Transverse colon (tissue), 4 donors: Measurements from ENCODE around the gene JAZF1. TPM values are rescaled to one million over a fixed set of nuclear protein-coding genes. Genes with fewer than 3 reads are reported as not detected.

ENCODE experiments used
- DNase-seq: peaks from one replicate; pipeline ENCODE4 v3.0.0-alpha.2; 2019
- H3K27ac ChIP-seq, 4 donors: fragments of 200-600 bp; sonication (generic); 2 replicates each; pipeline ENCODE4 v1.5.1; 2016 to 2018; ENCODE audit warnings: inconsistent platforms in 4 of 4
- H3K27me3 ChIP-seq: fragments of 200-600 bp; sonication (generic); 2 replicates; pipeline ENCODE4 v1.5.1; 2017; ENCODE audit warnings: inconsistent platforms
- H3K36me3 ChIP-seq, 4 donors: fragments of 200-600 bp; sonication (generic); 2 replicates each; pipeline ENCODE4 v1.5.1; 2017 to 2019; ENCODE audit warnings: inconsistent platforms in 4 of 4
- H3K4me1 ChIP-seq, 4 donors: fragments of 200-600 bp; sonication (generic); 2 replicates each; pipeline ENCODE4 v1.5.1; 2017 to 2020; ENCODE audit warnings: inconsistent platforms in 4 of 4
- H3K4me3 ChIP-seq, 4 donors: fragments of 200-600 bp; sonication (generic); 1 replicate in 1 of 4; 2 replicates in 3 of 4; pipeline versions ENCODE4 v1.5.1 to v1.6.1; 2017 to 2019; ENCODE audit warnings: inconsistent platforms in 4 of 4
- H3K9me3 ChIP-seq, 2 donors: fragments of 200-600 bp; sonication (generic); 2 replicates each; pipeline ENCODE4 v1.5.1; 2017 to 2019; ENCODE audit warnings: inconsistent platforms in 2 of 2
- EP300 ChIP-seq: sonication (generic); formaldehyde crosslinking; IDR thresholded peaks from one replicate; pipeline ENCODE4 v1.6.1; 2017; ENCODE audit warnings: antibody characterized with exemption, low read depth
- POLR2A ChIP-seq: fragments of 450-650 bp; IDR thresholded peaks from one replicate; pipeline ENCODE4 v1.6.1; 2016; ENCODE audit warnings: antibody characterized with exemption, mild to moderate bottlenecking, moderate library complexity
- POLR2AphosphoS5 ChIP-seq, 3 donors: sonication (generic); formaldehyde crosslinking; IDR thresholded peaks; one replicate each; pipeline ENCODE4 v1.6.1; 2016; ENCODE audit warnings: antibody characterized with exemption in 3 of 3
- WGBS, 2 donors: methylation state at CpG; one replicate each; pipeline ENCODE4 v1.1.5; 2018; ENCODE audit warnings: low coverage in 1 of 2; 5-methylcytosine and 5-hydroxymethylcytosine counted together
- in situ Hi-C, 4 donors: fragments of 200-750 bp; cut with MboI; loops; one replicate each; pipeline versions ENCODE4 v1.15.0 to v1.15.1; 2017; ENCODE audit warnings: low sequenced_read_pairs in 3 of 4, low pct_ligation_motif_present in 1 of 4, low pct_unique_long_range_greater_than_20kb in 1 of 4
- intact Hi-C: fragments of 100-400 bp; cut with DNase I; formaldehyde crosslinking; loops from one replicate; pipeline ENCODE4 v1.15.1; 2023; ENCODE audit warnings: low total_unique reads
- total RNA-seq, 4 donors: library from RNA; depleted of rRNA; stranded (reverse); fragments of >200 nt; gene quantifications; one replicate each; pipeline ENCODE4 v1.1.0, GENCODE V29; 2016
- TF ChIP-seq, protein P1 (sequence below), 5 experiments: fragments of 200-600 bp in 3 of 5; fragments of 450-650 bp in 2 of 5; sonication (generic) in 3 of 5; IDR thresholded peaks; 1 replicate in 2 of 5; 2 replicates in 3 of 5; pipeline ENCODE4 v1.5.1; 2016 to 2017; ENCODE audit warnings: antibody characterized with exemption in 5 of 5, inconsistent platforms in 3 of 5, mild to moderate bottlenecking in 2 of 5, moderate library complexity in 1 of 5

The JAZF1 gene
- total RNA-seq, 4 donors from 2014 or later = 11.0 to 12.2 (median 11.5) TPM

DNA sequence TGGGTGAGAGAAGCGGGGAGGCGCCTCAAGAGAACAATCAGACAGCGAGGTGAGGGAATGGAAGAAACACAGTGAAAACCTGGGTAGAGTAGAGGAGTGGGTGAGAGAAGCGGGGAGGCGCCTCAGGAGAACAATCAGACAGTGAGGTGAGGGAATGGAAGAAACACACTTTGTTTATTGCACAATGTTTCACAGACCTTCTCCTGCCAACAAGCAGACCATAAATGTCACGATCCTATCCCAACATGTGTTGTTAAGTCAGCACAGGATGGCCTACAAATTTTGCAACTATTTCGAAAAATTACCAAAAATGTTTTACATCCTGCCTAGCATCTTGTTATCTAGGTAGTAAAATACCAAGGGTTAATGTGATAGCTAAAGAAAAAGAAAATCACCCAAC lies 115.3 kb downstream of the JAZF1 start:
- in situ Hi-C loops = no loop called here

DNA sequence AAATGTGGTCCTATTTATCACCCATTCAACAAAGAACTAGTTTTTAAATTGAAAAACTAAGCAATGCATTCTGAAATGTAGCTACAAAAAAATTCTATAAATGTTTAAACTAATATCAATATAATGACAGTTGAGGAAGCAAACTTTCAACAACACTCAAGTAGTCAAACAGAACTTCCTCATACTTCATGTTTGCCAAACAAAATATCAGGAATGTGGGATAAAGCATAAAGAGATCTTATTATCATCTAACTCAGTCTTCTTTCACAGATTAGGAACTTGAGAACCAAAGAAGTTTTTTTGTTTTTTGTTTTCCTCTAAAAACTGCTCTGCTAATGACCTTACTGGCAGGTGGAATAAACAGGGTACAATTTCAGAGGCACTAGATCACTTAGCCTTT lies 116.2 kb downstream of the JAZF1 start:
- in situ Hi-C loops = no loop called here
- no peak for DNase-seq
- Histone ChIP-seq H3K27me3 (no peaks in the 10 kb centered on the region), H3K4me3 (no peak overlapping the region), H3K4me1 (peaks cover 8 to 54% (median 21%) of the 10 kb centered on the region in 4 donors), H3K9me3 (no peaks in the 10 kb centered on the region), H3K36me3 (no peaks in the 10 kb centered on the region), H3K27ac (peak overlapping the region; percentile 58 to 80 (median 70))
- intact Hi-C loops = no loop called here
- TF ChIP-seq EP300 = no peak
- TF ChIP-seq POLR2AphosphoS5 (IDR thresholded peaks at IDR 0.05) = no peak
- TF ChIP-seq POLR2A = no peak
- TF ChIP-seq, protein P1, sequence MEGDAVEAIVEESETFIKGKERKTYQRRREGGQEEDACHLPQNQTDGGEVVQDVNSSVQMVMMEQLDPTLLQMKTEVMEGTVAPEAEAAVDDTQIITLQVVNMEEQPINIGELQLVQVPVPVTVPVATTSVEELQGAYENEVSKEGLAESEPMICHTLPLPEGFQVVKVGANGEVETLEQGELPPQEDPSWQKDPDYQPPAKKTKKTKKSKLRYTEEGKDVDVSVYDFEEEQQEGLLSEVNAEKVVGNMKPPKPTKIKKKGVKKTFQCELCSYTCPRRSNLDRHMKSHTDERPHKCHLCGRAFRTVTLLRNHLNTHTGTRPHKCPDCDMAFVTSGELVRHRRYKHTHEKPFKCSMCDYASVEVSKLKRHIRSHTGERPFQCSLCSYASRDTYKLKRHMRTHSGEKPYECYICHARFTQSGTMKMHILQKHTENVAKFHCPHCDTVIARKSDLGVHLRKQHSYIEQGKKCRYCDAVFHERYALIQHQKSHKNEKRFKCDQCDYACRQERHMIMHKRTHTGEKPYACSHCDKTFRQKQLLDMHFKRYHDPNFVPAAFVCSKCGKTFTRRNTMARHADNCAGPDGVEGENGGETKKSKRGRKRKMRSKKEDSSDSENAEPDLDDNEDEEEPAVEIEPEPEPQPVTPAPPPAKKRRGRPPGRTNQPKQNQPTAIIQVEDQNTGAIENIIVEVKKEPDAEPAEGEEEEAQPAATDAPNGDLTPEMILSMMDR (IDR thresholded peaks at IDR 0.05) = no peak

More for the DNA sequence above, 115.3 kb downstream of the JAZF1 start:
- H3K9me3 ChIP-seq = no peaks in the 10 kb centered on the region
- peak in 2 of 3 donors; percentile 10 to 27 for TF ChIP-seq POLR2AphosphoS5 (IDR thresholded peaks at IDR 0.05)
- TF ChIP-seq, protein P1 (IDR thresholded peaks at IDR 0.05) = no peak
- TF ChIP-seq EP300 = no peak
- TF ChIP-seq POLR2A = no peak
- WGBS, 2 donors = 78 to 89% methylated on average over 7 of the region's 7 CpGs
- DNase-seq = no peak
- H3K27ac ChIP-seq = peak overlapping the region; percentile 58 to 80 (median 70)
- intact Hi-C loops = no loop called here
- H3K36me3 ChIP-seq = no peaks in the 10 kb centered on the region
- no peaks in the 10 kb centered on the region for H3K27me3 ChIP-seq
- peaks cover 12 to 61% (median 24%) of the 10 kb centered on the region in 4 donors for H3K4me1 ChIP-seq
- H3K4me3 ChIP-seq = no peak overlapping the region

DNA sequence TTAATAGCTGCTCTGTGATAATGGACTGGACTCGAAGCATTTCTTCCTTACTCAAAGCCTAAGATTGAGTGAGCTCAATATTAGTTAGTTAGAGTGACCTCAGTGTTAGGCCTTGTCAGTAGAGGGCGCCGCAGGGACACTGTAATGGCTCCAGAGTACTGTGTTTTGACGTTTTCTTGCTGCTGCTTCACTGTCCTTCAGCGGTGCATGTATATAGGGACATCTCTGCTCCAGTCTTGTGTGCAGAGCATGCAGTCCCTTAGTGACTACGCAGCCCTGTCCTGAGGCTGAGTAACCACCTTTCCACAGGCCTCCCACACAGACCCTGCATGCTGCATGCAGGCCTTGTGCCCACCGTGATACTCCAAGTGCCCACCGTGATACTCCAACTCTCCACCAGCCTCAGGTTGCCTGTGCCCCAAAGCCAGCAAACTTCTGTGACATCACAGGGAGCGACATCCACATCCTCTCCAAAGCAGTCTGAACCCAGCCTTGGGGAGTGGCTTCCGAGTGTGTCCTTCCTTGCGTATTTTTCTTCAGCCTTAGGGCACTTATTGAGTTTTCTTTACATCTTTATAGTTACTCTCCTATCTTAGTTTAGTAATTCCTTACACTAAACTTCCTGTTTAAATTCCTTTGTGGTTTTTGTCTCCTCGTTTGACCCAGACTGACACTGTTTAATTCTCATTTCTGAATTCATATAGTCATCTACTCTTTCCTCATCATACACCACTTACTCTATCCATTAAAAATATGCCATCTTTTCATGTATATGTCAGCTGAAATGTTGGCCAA lies 118.2 kb downstream of the JAZF1 start:
- Histone ChIP-seq H3K9me3 (no peaks in the 10 kb centered on the region), H3K36me3 (no peaks in the 10 kb centered on the region), H3K27me3 (no peaks in the 10 kb centered on the region), H3K27ac (peak overlapping the region in 1 of 4 donors; percentile 14), H3K4me3 (no peak overlapping the region), H3K4me1 (peaks cover 0 to 47% (median 17%) of the 10 kb centered on the region in 4 donors)
- 50 to 56% methylated on average over 7 to 12 of the region's 12 CpGs for WGBS, 2 donors
- intact Hi-C loops = no loop called here
- in situ Hi-C loops = no loop called here
- no peak for TF ChIP-seq POLR2A
- TF ChIP-seq, protein P1 (IDR thresholded peaks at IDR 0.05) = peak; percentile 47 to 59 (median 55)
- no peak for TF ChIP-seq POLR2AphosphoS5 (IDR thresholded peaks at IDR 0.05)
- TF ChIP-seq EP300 = no peak
- peak; percentile 73 for DNase-seq

DNA sequence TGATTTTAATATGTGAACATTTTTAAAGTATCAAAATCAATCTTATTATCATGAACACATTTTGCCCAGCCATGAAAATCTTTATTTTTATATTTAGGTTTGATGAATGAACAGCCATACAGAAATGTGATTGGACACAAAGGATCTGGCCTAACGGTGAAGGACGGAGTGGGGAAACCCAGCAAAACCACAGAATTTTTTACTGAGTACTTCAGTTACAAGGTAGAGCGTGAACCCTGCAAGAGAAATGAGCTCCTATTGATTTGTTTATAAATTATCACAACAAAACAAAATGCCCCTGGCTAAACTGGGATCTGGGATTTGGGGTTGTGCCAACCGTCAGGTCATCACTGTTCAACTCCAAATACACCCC lies 118.8 kb downstream of the JAZF1 start:
- H3K27ac ChIP-seq = no peak overlapping the region
- no peak for DNase-seq
- H3K27me3 ChIP-seq = no peaks in the 10 kb centered on the region
- TF ChIP-seq POLR2AphosphoS5 (IDR thresholded peaks at IDR 0.05) (no peak), POLR2A (no peak), EP300 (no peak)
- TF ChIP-seq, protein P1 (IDR thresholded peaks at IDR 0.05) = no peak
- 69 to 73% methylated on average over 3 to 4 of the region's 4 CpGs for WGBS, 2 donors
- H3K4me1 ChIP-seq = peaks cover 0 to 46% (median 15%) of the 10 kb centered on the region in 4 donors
- no peaks in the 10 kb centered on the region for H3K9me3 ChIP-seq
- in situ Hi-C loops (no loop called here), intact Hi-C loops (no loop called here)
- H3K4me3 ChIP-seq = no peak overlapping the region
- H3K36me3 ChIP-seq = no peaks in the 10 kb centered on the region
